DMS 273 treated with DMSO at 0.1 percent for 48 hours (cell line): ENCODE results near the gene CDK6.

Experiments used
- DNase-seq: peaks from one replicate; lab custom pipeline; 2025; lab: John Stamatoyannopoulos, UW

The CDK6 gene

GRCh38 chr7:92793656-92794205 lies 42.6 kb downstream of the CDK6 start:
- no peak for DNase-seq

GRCh38 chr7:92790992-92791391 lies 45.4 kb downstream of the CDK6 start:
- no peak for DNase-seq

GRCh38 chr7:92788559-92789183 lies 47.7 kb downstream of the CDK6 start:
- DNase-seq = no peak

GRCh38 chr7:92785923-92786322 lies 50.5 kb downstream of the CDK6 start:
- DNase-seq = no peak

GRCh38 chr7:92784935-92785334 lies 51.4 kb downstream of the CDK6 start:
- DNase-seq = no peak

- no peak for DNase-seq
Observed at GRCh38 chr7:92783260-92784201, 52.8 kb downstream of the CDK6 start.

GRCh38 chr7:92782855-92783254 lies 53.5 kb downstream of the CDK6 start:
- no peak for DNase-seq

GRCh38 chr7:92782236-92782635 lies 54.1 kb downstream of the CDK6 start:
- peak; percentile 87 for DNase-seq

- no peak for DNase-seq
Observed at GRCh38 chr7:92781117-92781720, 55.2 kb downstream of the CDK6 start.

- DNase-seq = no peak
Observed at GRCh38 chr7:92778972-92779371, 57.4 kb downstream of the CDK6 start.

- DNase-seq = no peak
Observed at GRCh38 chr7:92777993-92778392, 58.4 kb downstream of the CDK6 start.

GRCh38 chr7:92773808-92774207 lies 62.6 kb downstream of the CDK6 start:
- no peak for DNase-seq

- no peak for DNase-seq
Observed at GRCh38 chr7:92769844-92770243, 66.5 kb downstream of the CDK6 start.

GRCh38 chr7:92769394-92769699 lies 67.0 kb downstream of the CDK6 start:
- DNase-seq = no peak

- peak; percentile 96 for DNase-seq
Observed at GRCh38 chr7:92768501-92769393, 67.6 kb downstream of the CDK6 start.

GRCh38 chr7:92767437-92767836 lies 68.9 kb downstream of the CDK6 start:
- DNase-seq = no peak

GRCh38 chr7:92766461-92767003 lies 69.8 kb downstream of the CDK6 start:
- DNase-seq = no peak

- no peak for DNase-seq
Observed at GRCh38 chr7:92765725-92766124, 70.6 kb downstream of the CDK6 start.

- no peak for DNase-seq
Observed at GRCh38 chr7:92763636-92764423, 72.5 kb downstream of the CDK6 start.

- DNase-seq = no peak
Observed at GRCh38 chr7:92762851-92763250, 73.5 kb downstream of the CDK6 start.
